Natural killer cell treated with Interleukin-12 subunit alpha and Interleukin-12 subunit beta and Interleukin-15 and Interleukin-18, amount 100 ng/mL, for 72 hours (primary cell): Measurements from ENCODE around the gene LRRC75A. TPM values are rescaled to one million over a fixed set of nuclear protein-coding genes. Genes with fewer than 3 reads are reported as not detected.
"Not testable (repeated sequence)": the region's sequence is repeated elsewhere in the genome, so short reads cannot be mapped to it uniquely, and the experiment has no call there.

Experiments
- ATAC-seq, 2 donors: fragments of 150-1000 bp; cut with Tn5 transposase in 1 of 2; sonication (Bioruptor Pico), chemical (Tn5 transposase) in 1 of 2; 2 replicates each; pipeline ENCODE4 v1.10.0; 2021
- DNase-seq: peaks from one replicate; pipeline ENCODE4 v3.0.0; 2022; ENCODE audit warnings: low spot score
- H3K27ac Mint-ChIP-seq, 2 donors: 1 replicate in 1 of 2; 2 replicates in 1 of 2; pipeline ENCODE4 v1.8.0; 2022; ENCODE audit warnings: mixed read lengths in 2 of 2, mild to moderate bottlenecking in 1 of 2, moderate library complexity in 1 of 2
- H3K27me3 Mint-ChIP-seq, 2 donors: 1 replicate in 1 of 2; 2 replicates in 1 of 2; pipeline ENCODE4 v1.8.0; 2022; ENCODE audit warnings: mixed read lengths in 2 of 2
- H3K36me3 Mint-ChIP-seq: one replicate; pipeline ENCODE4 v1.8.0; 2022; ENCODE audit warnings: mixed read lengths
- H3K4me1 Mint-ChIP-seq, 2 donors: 1 replicate in 1 of 2; 2 replicates in 1 of 2; pipeline ENCODE4 v1.8.0; 2022; ENCODE audit warnings: low read depth in 2 of 2, mixed read lengths in 2 of 2, mild to moderate bottlenecking in 1 of 2
- H3K4me3 Mint-ChIP-seq: one replicate; pipeline ENCODE4 v1.8.0; 2022; ENCODE audit warnings: mixed read lengths
- H3K9me3 Mint-ChIP-seq: 2 replicates; pipeline ENCODE4 v1.8.0; 2022; ENCODE audit warnings: mixed read lengths
- total RNA-seq, 2 donors: library from RNA; stranded (reverse); gene quantifications; one replicate each; pipeline ENCODE4 v1.2.3, GENCODE V29; 2022

LRRC75A gene
- total RNA-seq, 2 donors from 2014 or later = 1.9 to 2.6 TPM

DNA sequence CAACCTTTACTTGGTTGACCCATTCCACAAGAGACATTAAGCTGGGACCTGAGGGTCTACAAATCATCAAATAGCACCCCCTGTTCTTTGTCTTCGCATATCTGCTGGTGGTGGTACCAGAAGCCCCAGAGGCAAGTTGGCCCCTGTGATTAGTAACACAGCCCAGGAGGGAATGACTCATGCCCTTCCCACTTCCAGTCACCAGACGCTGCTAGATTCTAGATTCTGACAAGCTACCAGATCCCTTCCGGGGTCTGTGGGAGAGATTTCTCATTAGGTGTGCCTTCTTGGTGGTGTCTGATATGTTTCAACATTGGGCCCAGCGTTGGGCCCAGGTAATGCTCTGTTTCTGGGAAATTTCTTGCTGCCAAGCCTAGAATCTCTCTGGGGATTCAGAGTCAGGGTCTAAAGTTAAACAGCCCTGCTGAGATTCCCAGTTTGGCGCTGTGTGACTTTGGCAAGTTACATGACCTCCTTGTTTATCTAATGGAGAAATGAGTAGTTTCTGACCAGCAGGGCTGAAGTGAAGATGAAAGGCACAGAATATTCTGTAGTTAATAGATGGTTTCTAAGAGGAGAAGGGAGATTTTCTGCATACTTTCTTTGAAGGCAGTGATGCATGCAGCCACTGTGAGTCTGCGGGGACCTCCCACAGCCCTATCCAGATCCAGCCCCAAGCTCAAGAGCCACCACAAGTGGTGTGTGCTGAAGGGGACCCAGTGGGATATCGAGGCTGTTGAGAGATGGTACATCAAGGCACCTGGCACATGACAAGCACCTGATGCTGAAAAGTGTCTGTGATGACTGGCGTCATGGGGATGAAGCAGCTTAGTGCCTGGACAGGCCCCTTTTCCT is 72.7 kb downstream of the LRRC75A start:
- ATAC-seq (peak; percentile 65 to 74), DNase-seq (no peak)
- Mint-ChIP-seq H3K36me3 (peaks cover 4% of the 10 kb centered on the region), H3K4me3 (peak overlapping the region; percentile 99), H3K4me1 (peaks cover 42 to 46% of the 10 kb centered on the region in 2 donors), H3K27ac (peak overlapping the region; percentile 99 to 100), H3K27me3 (no peaks in the 10 kb centered on the region), H3K9me3 (no peaks in the 10 kb centered on the region)

GRCh38 chr17:16418685-16419068 is 73.3 kb downstream of the LRRC75A start:
- H3K27ac Mint-ChIP-seq = peak overlapping the region; percentile 99 to 100
- H3K4me3 Mint-ChIP-seq = peak overlapping the region; percentile 99
- peaks cover 45 to 50% of the 10 kb centered on the region in 2 donors for H3K4me1 Mint-ChIP-seq
- ATAC-seq = peak in 1 of 2 donors; percentile 25
- H3K9me3 Mint-ChIP-seq = no peaks in the 10 kb centered on the region
- H3K27me3 Mint-ChIP-seq = no peaks in the 10 kb centered on the region
- peaks cover 4% of the 10 kb centered on the region for H3K36me3 Mint-ChIP-seq
- DNase-seq = no peak

GRCh38 chr17:16417896-16418684 is 73.9 kb downstream of the LRRC75A start:
- DNase-seq (no peak), ATAC-seq (no peak)
- Mint-ChIP-seq H3K27ac (peak overlapping the region; percentile 99 to 100), H3K36me3 (peaks cover 4% of the 10 kb centered on the region), H3K4me3 (peak overlapping the region; percentile 99), H3K27me3 (no peaks in the 10 kb centered on the region), H3K9me3 (no peaks in the 10 kb centered on the region), H3K4me1 (peaks cover 46 to 50% of the 10 kb centered on the region in 2 donors)

GRCh38 chr17:16417399-16417798 is 74.6 kb downstream of the LRRC75A start:
- Mint-ChIP-seq H3K4me3 (peak overlapping the region; percentile 99), H3K36me3 (peaks cover 4% of the 10 kb centered on the region), H3K27ac (peak overlapping the region; percentile 99 to 100), H3K4me1 (peaks cover 46 to 50% of the 10 kb centered on the region in 2 donors), H3K9me3 (no peaks in the 10 kb centered on the region), H3K27me3 (no peaks in the 10 kb centered on the region)
- ATAC-seq = no peak
- no peak for DNase-seq

DNA sequence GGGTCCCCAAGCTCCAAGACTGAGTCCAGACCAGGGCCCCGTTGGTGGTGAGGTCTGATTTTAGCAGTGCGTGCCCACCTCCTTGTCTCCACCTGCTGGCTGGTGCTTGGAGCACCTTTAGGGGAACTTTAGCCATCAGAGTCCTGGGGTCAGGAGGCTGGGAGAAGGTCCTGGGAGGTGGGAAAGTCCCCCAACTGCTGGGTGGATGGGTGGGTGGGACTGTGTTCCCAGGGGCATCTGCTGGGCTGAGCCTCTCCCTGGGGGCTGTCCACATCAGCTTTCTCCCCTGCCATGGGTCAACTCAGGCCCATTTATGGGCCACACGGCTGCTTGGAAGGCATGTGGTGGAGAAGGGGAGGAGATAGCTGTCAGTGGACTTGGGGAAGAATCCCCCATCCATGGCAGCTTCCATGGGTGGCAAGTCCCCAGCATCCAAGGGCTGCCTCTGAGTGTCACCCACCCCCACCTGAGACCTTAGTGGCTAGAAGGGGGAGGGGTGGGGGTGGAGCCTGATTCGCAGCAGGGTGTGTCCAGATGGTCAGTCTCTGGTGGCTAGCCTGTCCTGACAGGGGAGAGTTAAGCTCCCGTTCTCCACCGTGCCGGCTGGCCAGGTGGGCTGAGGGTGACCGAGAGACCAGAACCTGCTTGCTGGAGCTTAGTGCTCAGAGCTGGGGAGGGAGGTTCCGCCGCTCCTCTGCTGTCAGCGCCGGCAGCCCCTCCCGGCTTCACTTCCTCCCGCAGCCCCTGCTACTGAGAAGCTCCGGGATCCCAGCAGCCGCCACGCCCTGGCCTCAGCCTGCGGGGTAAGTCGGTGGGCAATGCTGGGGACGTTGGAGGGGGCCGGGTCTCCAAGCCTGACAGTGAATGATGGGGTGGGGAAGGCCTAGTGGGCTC is 76.7 kb downstream of the LRRC75A start, which contains the start of gene TRPV2:
Gene TRPV2 (plus strand): TSS at position 541 of the 894 bp plus-strand sequence. CDS start 2,098 bp downstream, outside the sequence.
- ATAC-seq (peak; percentile 37 to 51), DNase-seq (no peak)
- no peaks in the 10 kb centered on the region for H3K36me3 Mint-ChIP-seq
- no peaks in the 10 kb centered on the region for H3K27me3 Mint-ChIP-seq
- H3K4me1 Mint-ChIP-seq = peaks cover 37 to 41% of the 10 kb centered on the region in 2 donors
- peak within 1 kb of the TSS; percentile 99 to 100 for H3K27ac Mint-ChIP-seq
- peak within 1 kb of the TSS; percentile 99 for H3K4me3 Mint-ChIP-seq
- H3K9me3 Mint-ChIP-seq = no peaks in the 10 kb centered on the region

- ATAC-seq = no peak
- Mint-ChIP-seq H3K27me3 (peaks cover 7% of the 10 kb centered on the region in 2 donors), H3K9me3 (no peaks in the 10 kb centered on the region), H3K27ac (no peak overlapping the region), H3K4me1 (peaks cover 0 to 8% of the 10 kb centered on the region in 2 donors), H3K4me3 (peak overlapping the region; percentile 48), H3K36me3 (no peaks in the 10 kb centered on the region)
- DNase-seq = no peak
Measured at GRCh38 chr17:16407911-16408588, 83.9 kb downstream of the LRRC75A start.

- Mint-ChIP-seq H3K27me3 (peaks cover 7% of the 10 kb centered on the region in 2 donors), H3K27ac (no peak overlapping the region), H3K36me3 (no peaks in the 10 kb centered on the region), H3K9me3 (no peaks in the 10 kb centered on the region), H3K4me1 (peaks cover 0 to 7% of the 10 kb centered on the region in 2 donors), H3K4me3 (no peak overlapping the region)
- ATAC-seq = peak; percentile 20 to 40
- no peak for DNase-seq
Measured at GRCh38 chr17:16406742-16407674, 85.0 kb downstream of the LRRC75A start.

DNA sequence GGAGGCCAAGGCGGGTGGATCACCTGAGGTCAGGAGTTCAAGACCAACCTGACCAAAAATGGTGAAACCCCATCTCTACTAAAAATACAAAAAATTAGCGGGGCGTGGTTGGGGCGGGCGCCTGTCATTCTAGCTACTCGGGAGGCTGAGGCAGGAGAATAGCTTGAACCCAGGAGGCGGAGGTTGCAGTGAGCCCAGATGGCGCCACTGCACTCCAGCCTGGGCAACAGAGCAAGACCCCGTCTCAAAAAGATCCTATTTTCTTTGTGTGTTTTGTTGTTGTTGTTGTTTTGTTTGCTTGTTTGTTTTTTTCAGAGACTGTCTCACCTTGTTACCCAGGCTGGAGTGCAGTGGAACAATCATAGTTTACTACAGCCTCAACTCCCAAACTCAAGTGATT is 88.1 kb downstream of the LRRC75A start:
- H3K9me3 Mint-ChIP-seq, ATAC-seq, H3K4me3 Mint-ChIP-seq, DNase-seq, H3K27ac Mint-ChIP-seq, H3K36me3 Mint-ChIP-seq, H3K4me1 Mint-ChIP-seq, H3K27me3 Mint-ChIP-seq: not testable (repeated sequence)

GRCh38 chr17:16398270-16399267 is 93.4 kb downstream of the LRRC75A start:
- H3K27ac Mint-ChIP-seq = peak overlapping the region in 1 of 2 donors; percentile 1
- DNase-seq (no peak), ATAC-seq (peak in 1 of 2 donors; percentile 17)

GRCh38 chr17:16396693-16397092 is 95.3 kb downstream of the LRRC75A start:
- H3K27me3 Mint-ChIP-seq, H3K36me3 Mint-ChIP-seq, ATAC-seq, DNase-seq, H3K4me1 Mint-ChIP-seq, H3K9me3 Mint-ChIP-seq, H3K4me3 Mint-ChIP-seq, H3K27ac Mint-ChIP-seq: not testable (repeated sequence)

More at GRCh38 chr17:16398270-16399267, 93.4 kb downstream of the LRRC75A start:
- Mint-ChIP-seq H3K27me3 (peaks cover 0 to 3% of the 10 kb centered on the region in 2 donors), H3K36me3 (no peaks in the 10 kb centered on the region), H3K4me3 (no peak overlapping the region), H3K4me1 (no peaks in the 10 kb centered on the region), H3K9me3 (no peaks in the 10 kb centered on the region)

GRCh38 chr17:16395887-16396286 is 96.1 kb downstream of the LRRC75A start:
- H3K27me3 Mint-ChIP-seq, H3K4me3 Mint-ChIP-seq, DNase-seq, H3K36me3 Mint-ChIP-seq, H3K27ac Mint-ChIP-seq, H3K4me1 Mint-ChIP-seq, H3K9me3 Mint-ChIP-seq, ATAC-seq: not testable (repeated sequence)
